A204.1 (cell line): Measurements from ENCODE around the gene CZIB.

ENCODE experiments used
- FAIRE-seq: peaks from 2 replicates; lab custom pipeline; 2012; peaks lifted over from hg19 to GRCh38; lab: Jason Lieb, UNC

The CZIB gene

DNA sequence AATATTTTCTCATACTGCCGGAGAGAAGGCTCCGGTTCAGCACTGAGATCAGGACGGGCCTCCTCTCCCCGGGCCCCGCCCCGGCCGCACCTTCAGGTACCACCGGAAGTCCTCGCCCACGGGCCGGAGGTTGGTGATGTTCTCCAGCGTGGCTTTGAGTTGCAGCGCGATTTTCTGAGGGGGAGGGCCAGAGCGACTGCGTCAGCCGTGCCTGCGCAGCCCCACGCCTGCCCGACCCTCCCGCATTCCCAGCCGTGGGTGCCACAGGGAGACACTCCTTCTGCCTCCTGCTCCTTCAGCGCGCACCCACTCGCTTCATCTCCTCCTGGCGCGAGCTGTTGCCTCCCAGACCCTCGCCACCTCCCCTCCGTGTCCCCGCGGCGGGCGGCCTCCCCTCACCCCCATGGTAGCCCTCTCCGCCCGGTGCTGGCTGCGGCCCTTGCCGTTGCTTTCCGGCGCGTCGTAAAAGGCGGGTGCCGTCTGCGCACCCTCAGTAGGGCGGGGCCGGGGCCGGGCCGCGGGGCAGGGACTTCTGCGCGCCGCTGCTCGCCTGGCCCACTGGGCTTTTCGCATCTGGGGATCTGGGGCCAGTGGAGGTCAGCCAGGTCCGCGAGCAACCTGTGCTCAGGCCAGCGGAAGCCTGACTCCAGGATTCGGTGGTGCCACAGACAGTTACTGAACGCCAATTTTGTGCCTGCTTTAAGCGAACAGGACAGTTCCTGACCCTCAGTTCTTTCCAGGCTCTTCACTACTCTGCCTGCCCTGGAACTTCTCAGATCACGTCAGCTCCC lies at the start of gene CZIB:
Gene CZIB, minus strand, starts transcription at position 464 of the 791 bp plus-strand sequence. Its CDS starts 59 bp downstream, at position 405.
- peak; percentile 19 for FAIRE-seq

DNA sequence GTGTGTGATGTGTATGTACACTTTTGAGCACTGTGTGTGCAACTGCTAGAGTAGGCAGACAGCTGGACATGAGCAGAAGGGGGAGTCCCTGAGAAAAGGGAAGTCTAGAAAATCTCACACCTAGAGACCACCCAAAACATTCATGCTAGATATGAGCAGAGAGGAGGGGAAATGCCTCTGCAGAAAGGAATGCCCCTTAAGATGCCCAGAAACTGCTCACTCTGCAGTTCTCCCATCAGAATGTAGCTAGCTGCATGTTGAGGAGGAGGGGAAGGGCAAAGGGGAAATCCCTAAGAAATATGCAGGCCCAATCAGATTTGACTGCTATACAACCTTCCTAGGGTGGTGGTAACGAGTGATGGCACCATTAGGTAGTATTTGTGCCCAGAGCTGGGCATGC lies 49.7 kb upstream of the CZIB start:
- no peak for FAIRE-seq

DNA sequence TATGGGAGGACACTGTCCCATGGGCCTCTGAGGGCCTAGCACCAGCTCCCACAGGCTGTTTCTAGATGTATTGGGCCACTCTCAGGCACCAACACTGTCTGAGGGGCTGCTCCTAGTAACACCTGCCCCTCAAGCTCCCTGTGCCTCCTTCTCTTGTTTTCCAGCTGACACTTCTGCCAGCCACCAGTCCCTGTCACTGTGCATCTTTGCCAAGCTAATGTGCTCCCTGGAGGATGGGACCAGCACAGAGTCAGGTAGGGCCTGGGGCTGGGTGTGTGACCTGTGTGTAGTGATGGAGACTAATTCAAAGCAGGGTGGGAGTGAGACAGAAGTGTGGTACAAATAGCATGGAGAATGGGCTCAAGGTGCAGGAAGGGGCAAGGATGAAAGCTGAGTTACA lies 47.3 kb upstream of the CZIB start:
- FAIRE-seq, result no peak

- FAIRE-seq, result no peak
These were observed 45.6 kb upstream of the CZIB start for GRCh38 chr1:53266038-53266437.

DNA sequence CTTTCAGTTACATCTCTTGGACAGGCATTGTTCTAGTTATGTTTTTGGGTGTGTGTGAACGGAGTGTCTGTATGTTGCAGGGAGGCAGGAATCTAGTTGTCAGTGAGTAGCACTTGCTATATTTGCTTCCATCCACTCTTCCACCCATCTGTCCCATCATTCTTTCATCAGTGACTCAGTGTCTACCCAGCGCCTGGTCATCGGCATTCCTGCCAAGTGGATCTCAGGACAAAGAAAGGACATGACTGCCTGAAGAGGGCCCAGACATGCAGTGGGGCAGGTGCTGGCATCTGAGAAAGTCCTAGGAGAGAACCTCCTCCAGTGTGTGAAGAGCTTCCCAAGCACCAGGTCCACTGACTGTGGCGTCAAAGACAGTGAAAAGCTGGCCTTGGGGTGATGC lies 45.1 kb upstream of the CZIB start:
- no peak for FAIRE-seq

DNA sequence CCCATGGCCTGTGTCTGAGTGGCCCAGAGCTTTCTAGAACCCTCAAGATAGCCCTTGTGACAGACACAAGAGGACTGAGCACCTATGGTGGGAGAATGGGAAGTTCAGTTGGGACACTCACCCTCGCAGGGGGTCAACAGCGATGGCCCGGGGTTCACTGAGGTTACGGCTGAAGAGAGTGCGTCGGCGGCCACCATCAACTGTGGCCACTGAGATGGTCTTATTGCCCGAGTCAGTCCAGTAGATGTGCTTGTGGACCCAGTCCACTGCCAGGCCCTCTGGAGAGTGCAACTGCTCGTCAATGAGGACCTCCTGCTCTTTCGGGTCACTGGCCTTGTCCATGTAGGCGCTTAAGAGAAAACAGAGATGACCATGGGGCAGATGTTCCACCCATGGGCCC lies 43.6 kb upstream of the CZIB start:
- no peak for FAIRE-seq

GRCh38 chr1:53262000-53262399 lies 41.6 kb upstream of the CZIB start:
- FAIRE-seq, result no peak

- FAIRE-seq, result no peak
These were observed 40.3 kb upstream of the CZIB start for GRCh38 chr1:53260631-53261247.

- FAIRE-seq, result no peak
These were observed 39.5 kb upstream of the CZIB start for GRCh38 chr1:53259932-53260331.

DNA sequence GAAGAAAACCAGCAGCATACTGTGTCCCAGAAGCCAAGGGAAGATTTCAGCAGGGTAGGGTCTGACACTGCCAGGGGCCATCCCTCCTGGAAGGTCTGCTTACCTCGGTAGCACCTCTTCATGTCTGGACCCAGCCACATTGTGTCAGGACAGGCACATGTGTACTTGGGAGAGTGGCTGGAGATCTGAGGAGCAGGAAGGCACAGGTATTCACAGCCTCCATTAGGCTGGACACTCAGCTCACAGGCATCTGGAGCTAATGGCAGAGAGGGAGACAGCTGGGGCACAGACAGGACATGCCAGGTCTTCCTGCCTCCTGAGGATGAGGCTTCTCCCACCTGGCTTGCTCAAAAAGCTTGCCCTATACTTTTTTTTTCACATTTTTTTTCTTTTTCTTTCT lies 37.8 kb upstream of the CZIB start:
- FAIRE-seq, result no peak

DNA sequence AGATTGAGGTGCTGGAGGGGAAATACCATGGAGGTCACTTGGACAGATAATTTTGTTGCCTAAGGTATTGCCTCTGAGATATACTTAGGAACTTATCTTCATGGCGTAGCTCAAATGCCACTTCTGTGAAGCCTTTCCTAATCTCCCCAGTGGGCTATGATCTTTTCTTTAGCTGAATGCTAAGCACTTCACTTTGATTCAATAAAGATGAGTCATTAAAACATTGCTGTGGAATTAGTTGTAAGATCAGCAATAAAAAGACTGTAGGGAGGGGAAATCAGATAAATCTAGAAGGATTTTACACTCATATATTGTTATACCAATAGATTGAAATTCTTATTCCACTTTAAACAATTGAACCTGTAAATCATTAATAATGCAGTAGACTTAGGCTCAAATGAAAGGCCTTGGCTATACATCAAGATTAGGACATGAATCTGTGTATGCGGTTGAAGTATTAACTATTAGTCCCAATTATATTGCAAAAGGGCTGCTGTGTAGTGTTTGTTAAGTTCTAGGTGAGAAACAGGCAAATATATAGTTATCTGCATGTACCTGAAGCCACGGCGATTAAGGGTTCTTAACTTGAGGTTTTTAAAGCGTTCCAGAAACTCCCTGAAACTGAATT lies 37.1 kb upstream of the CZIB start:
- no peak for FAIRE-seq

GRCh38 chr1:53256511-53257453 lies 36.3 kb upstream of the CZIB start:
- FAIRE-seq, result no peak

DNA sequence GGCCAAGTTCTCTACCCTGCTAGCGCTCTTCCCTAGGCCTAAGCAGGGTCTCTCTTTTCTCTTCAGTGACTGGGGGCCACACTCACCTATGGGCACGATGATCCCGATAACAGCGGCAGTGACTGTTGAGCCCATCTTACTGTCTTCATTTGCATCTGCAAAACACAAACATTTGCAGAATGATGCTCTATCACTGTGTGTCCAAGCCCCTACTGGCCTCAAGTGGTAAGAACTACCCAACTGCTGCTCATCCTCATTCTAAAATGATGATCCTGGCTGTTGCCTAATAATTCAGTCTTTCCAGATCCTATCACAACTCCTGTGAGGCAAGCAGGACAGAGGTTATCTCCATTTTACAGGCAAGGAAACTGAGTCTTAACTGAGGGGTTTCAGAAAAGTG lies 34.6 kb upstream of the CZIB start:
- FAIRE-seq, result no peak

DNA sequence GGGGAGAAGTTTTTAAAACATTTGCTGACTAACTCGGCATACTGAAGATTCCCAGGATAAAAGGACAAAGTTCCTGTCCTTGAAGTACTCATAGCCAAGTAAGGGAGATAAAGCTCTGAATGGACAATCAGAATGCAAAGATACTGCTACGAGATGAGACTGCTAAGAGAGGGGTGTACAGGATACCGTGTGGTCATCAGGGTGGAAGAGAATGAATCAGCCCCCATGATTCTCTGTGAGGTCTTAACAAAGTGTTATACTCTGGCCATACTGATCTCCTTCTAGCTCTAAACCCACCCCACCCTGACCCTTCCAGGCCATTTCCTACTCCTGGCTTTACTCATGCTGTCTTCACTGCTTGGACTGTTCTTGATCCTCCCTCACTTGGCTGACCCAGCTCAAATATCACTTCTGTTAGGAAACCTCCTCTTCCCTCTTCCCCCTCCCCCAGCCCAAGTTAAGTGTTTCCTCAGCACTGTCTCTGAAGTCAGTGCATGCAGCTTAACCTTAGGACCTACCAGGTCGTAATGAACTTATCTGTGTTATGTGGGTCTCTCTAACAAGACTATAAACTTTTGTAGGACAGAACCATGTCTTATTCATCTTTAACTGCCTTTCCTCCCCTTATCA lies 33.7 kb upstream of the CZIB start:
- FAIRE-seq, result no peak

DNA sequence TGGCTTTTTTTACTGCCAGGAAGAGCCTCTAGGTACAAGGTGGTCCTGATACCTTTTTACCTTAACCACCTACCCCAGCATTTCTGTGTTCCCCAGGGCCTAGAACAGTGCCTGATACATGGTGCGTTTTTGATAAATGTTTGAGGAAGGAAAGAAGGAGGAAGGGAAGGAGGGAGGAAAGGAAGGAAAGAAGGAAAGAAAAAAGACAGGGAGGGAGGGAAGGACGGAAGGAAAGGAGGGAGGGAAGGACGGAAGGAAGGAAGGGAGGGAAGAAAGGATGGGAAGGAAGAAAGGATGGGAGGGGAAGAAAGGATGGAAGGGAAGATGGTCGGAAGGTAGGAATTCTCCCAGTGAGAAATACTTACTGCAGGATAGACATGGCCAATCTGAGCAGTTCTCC lies 29.9 kb upstream of the CZIB start:
- no peak for FAIRE-seq

GRCh38 chr1:53249706-53250105 lies 29.3 kb upstream of the CZIB start:
- no peak for FAIRE-seq

DNA sequence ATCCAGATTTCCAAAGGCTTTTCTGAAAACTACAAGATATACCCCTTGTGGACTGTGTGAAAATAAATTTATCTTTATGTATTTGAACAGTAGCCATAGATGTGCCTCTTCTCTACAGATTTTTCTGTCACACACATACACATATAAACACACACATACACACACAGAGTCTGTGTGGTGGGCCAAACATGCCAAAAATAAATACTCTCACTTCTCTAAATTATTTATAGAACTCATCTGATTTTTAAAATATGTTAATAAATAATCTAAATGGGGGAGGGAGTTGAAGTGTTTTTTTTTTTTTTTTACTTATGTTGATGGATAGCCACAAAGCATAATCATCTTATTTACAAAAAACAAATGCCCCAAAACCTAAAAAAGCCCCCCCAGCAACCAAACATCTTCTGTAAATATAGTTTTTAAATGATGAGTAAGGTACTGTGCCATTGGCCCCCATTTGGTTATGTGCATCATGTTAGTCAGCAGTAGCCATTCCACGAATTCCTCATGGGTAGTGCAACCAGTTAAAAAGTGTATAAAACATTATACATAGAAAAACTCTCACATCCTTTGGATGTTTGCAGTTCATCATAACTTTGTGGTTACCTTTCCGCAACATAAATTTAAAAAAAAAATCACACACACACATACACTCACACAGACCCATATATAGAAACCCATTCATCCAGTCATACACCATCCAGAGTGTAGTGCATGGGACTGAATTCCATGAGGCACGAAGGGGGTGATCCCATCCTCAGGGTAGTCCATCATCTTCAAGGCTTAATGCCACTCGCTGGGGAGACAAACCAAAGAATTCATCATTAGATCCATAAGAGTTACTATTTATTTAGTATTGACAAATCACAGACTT lies 26.1 kb upstream of the CZIB start:
- FAIRE-seq, result no peak

DNA sequence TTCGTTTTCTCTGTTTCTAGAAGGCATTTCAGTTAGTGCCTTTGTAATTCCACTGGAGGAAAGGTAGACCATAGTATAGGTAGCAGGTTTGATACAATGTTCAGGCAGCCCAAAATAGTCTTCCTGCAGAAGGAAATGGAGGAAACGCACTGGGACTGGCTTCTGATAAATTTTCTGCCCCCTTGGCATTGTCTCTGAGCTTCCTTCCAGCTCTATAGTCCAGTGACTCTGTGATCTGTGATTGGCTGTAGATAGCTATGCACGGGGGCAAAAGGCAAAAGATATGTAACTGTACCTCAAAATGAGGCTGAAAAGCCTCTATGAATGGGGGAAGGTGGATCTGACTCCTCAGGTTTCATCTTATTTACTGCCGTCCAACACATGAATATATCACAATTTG lies 23.7 kb upstream of the CZIB start:
- no peak for FAIRE-seq

DNA sequence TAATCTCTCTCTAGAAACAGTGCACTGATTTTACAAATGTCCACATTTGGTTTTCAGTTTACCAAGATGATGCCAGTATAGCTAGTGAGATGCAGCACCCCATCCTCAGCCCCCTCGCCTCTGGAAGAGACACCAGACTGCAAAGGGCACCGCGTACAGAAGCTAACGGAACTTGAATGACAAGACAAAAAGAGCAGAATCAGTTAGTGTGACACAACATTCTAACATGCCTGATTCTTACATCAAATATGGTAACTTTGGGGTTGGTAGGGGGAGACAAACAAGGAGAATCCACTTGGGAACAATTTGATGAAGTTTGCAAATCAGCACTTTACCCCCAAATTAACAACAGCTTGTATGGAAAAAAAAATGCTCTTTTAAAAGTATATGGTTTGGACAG lies 21.9 kb upstream of the CZIB start:
- FAIRE-seq, result no peak

- FAIRE-seq, result no peak
These were observed 21.4 kb upstream of the CZIB start for GRCh38 chr1:53241828-53242227.
